Measurements from ENCODE around the gene GPR180.
A peak's percentile ranks its signal among the peaks of the same experiment; 100 is the strongest.
"Not testable (repeated sequence)": the region's sequence is repeated elsewhere in the genome, so short reads cannot be mapped to it uniquely, and the experiment has no call there.

Gene GPR180

GRCh38 chr13:94596575-94596971 is 5.1 kb upstream of the GPR180 start:
- DNase-seq: no peak

- no peak for DNase-seq
Measured at GRCh38 chr13:94598281-94598680, 3.4 kb upstream of the GPR180 start.

- DNase-seq: no peak
Measured at GRCh38 chr13:94599877-94600276, 1.8 kb upstream of the GPR180 start.

GRCh38 chr13:94602467-94602866 is 810 bp downstream of the GPR180 start:
- peak in 1 of 14 donors; percentile 50 for DNase-seq

GRCh38 chr13:94607056-94607455 is 5.4 kb downstream of the GPR180 start:
- DNase-seq: no peak

GRCh38 chr13:94607939-94608338 is 6.3 kb downstream of the GPR180 start:
- DNase-seq: no peak

- DNase-seq: peak in 1 of 14 donors; percentile 29
Measured at GRCh38 chr13:94608586-94608985, 6.9 kb downstream of the GPR180 start.

- DNase-seq: peak in 1 of 14 donors; percentile 25
Measured at GRCh38 chr13:94609196-94609595, 7.5 kb downstream of the GPR180 start.

GRCh38 chr13:94610475-94610874 is 8.8 kb downstream of the GPR180 start:
- no peak for DNase-seq

GRCh38 chr13:94612050-94612449 is 10.4 kb downstream of the GPR180 start:
- DNase-seq: peak in 1 of 14 donors; percentile 43

GRCh38 chr13:94613051-94613450 is 11.4 kb downstream of the GPR180 start:
- no peak for DNase-seq

- peak in 2 of 14 donors; percentile 10 to 13 for DNase-seq
Measured at GRCh38 chr13:94617389-94618000, 15.8 kb downstream of the GPR180 start.

- DNase-seq: no peak
Measured at GRCh38 chr13:94620286-94620896, 18.7 kb downstream of the GPR180 start.

- no peak for DNase-seq
Measured at GRCh38 chr13:94622344-94622743, 20.7 kb downstream of the GPR180 start.

- DNase-seq: no peak
Measured at GRCh38 chr13:94623316-94623715, 21.7 kb downstream of the GPR180 start.

GRCh38 chr13:94630858-94631257 is 29.2 kb downstream of the GPR180 start:
- no peak for DNase-seq

GRCh38 chr13:94632226-94632980 is 30.7 kb downstream of the GPR180 start:
- DNase-seq: no peak

- not testable (repeated sequence) for DNase-seq
Measured at GRCh38 chr13:94636096-94636495, 34.4 kb downstream of the GPR180 start.

- no peak for DNase-seq
Measured at GRCh38 chr13:94636942-94637578, 35.4 kb downstream of the GPR180 start.

- not testable (repeated sequence) for DNase-seq
Measured at GRCh38 chr13:94637677-94638076, 36.0 kb downstream of the GPR180 start.

- DNase-seq: no peak
Measured at GRCh38 chr13:94640721-94641120, 39.1 kb downstream of the GPR180 start.

- DNase-seq: no peak
Measured at GRCh38 chr13:94641409-94641941, 39.8 kb downstream of the GPR180 start.

- no peak for DNase-seq
Measured at GRCh38 chr13:94646904-94647303, 45.2 kb downstream of the GPR180 start.
